Measurements from ENCODE around the gene IL15.
"Not testable (repeated sequence)": the region's sequence is repeated elsewhere in the genome, so short reads cannot be mapped to it uniquely, and the experiment has no call there.

Gene IL15

DNA sequence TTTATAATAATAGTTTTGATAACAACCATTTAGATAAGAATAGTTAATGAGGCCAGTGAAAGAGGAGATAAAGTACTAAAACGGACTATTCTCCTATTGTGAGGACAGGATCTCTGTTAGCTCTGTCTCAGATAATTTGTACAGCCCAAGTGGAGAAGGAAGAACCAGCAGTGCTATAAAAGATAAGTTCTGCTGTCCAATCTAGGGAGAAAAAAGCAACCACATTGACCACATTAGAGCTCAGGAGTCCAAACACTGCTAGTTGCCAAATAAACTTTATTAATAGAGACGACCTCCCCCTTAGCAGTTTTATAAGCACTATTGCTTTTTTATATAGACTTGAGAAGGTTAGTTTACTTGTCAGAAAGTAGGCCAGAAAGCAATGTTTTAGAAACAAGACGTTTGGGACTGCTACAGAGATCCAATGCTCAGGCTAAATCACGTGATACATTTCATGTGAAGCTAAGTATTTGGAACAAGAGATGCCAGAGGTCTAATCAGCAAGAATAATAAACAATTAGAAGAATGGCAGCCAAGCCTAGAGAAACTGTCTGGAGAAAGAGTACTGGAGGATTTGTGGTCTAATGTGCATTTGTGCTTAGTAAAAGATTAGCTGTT lies 15.9 kb downstream of the IL15 start:
- DNase-seq = no peak

GRCh38 chr4:141654098-141654497 lies 17.7 kb downstream of the IL15 start:
- DNase-seq = no peak

DNA sequence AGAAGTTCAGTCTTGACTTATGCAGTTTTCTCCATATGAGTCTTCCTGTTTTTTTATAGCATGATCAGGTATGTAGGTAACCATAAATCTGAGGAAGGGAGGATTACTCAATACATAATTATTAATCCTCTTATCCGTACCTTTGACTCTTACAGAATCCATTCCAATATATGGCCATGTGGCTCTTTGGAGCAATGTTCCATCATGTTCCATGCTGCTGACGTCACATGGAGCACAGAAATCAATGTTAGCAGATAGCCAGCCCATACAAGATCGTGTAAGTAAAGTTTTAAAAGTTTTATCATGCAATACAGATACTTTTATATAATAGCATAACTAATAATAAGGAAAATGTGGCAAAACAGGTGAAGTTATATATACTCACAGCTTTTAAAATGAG lies 19.6 kb downstream of the IL15 start:
- no peak for DNase-seq

DNA sequence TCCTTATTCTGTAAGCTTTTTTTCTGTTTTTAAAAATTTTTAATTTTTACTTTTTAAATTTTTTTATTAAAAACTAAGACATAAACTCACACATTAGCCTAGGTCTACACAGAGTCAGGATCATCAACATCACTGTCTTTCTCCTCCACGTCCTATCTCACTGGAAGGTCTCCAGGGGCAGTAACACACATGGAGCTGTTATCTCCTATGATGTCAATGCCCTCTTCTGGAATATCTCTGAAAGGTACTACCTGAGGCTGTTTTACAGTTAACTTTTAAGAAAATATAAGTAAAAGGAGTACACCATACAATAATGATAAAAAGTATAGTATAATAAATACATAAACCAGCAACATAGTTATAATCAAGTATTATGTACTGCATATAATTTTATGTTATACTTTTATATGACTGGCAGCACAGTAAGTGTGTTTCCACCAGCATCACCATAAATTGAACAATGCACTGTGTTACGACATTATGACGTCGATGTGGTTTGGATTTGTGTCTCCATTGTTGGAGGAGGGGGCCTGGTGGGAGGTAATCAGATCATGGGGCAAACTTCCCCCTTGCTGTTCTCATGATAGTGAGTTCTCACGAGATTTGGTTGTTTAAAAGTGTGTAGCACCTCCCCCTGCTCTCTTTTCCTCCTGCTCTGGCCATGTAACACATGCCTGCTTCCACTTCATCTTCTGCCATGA lies 21.3 kb downstream of the IL15 start:
- no peak for DNase-seq

DNA sequence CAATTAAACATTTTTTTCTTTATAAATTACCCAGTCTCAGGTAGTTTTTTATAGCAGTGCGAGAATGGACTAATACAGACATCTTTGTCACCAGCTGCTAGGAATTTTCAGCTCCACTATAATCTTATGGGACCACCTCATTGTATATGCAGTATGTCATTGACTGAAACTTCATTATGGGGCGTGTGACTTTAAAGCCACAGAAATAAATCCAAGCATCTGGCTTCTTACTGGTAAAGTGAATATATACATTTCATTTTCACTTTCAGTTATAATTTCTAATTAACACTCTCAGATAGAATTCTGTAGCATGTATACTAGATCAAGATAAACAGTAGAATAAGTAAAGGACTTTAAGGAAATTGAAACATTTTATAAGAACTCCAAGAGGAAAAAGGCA lies 21.9 kb downstream of the IL15 start:
- DNase-seq = no peak

DNA sequence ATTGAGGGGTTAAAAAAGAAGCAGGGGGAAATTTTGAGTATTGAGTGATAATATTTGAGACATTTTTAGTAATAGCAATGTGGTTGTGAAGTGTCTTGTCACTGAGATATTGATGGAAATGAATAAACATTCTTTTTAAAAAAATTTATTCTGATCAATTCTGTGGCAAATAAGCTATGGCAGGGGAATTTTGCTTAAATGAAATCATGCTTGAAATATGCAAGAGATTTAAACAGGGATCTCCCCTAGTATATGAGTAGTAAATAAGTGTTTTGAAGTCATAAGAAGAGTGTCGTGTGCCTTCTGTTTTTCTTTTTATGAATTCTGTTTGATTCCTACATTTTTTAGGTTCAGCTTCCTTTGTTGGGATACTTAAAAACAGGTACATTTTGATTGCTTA lies 23.2 kb downstream of the IL15 start:
- DNase-seq = no peak

DNA sequence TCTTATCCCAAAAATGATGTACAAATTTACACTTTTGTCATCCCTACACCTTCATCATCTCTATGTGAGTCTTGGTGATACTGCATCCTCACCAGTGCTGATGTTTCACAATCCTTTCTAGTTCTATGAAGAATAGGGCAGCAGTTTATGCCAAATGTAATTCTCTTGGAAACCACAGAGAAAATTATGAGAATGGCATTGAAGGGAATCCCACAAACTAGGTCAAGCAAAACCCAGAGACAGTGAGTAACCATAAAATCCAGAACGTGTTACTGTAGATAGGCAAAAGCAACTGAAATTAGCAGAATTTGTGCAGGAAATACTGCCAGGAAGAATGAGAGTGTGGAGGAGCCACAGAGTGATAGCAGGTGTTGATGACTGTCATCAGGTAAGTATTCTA lies 24.5 kb downstream of the IL15 start:
- DNase-seq = no peak

DNA sequence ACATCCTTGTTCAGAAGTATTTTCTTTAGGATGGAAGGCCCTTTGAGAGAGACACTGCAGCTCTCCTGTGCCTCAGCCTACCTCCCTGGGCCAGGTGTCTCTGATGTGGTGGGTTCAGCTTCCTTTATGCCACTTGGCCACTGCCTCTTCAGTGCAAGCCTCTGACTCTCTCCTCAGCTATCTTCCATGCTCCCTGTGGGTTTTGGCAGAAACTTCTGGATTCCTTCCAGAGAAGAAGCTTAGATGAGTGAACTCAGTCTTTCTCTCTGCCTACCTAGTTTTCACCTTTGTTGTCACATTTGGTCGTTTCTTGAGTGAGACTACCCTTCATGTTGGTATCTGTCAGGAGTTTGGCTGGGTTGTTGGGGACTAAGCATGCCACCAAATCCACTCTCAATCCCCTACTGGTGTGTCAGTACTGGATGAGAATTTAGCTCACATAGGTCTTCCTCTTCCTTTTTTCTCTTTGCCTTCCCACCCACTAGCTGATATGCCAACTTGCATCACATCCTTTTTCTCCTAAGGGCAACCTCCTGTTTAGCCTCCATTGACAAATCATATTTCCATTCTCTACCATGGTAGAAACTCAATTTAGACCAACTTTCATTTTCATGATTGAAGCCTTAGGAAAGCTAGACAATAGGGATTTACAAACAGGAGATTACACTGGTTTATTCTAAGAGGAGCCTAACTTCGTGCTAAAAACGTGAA lies 32.0 kb downstream of the IL15 start:
- DNase-seq = no peak

DNA sequence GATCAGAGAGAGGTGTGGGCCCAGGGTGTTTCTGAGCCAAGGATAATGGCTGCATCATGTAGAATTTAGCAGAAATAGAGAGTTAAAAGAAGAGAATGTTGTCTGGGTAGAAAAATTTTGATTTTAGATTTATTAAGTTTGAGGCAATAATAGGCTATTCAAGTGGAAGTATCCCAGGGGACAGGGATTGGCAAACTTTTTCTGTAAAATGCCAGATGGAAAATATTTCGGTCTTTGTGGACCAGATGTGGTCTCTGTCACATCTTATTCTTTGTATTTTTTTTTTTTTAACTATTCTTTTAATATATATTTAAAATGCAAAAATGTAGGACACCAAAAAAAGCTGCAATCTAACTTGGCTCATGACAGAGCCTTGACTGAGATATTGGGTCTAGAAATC lies 33.1 kb downstream of the IL15 start:
- DNase-seq = no peak

- no peak for DNase-seq
These were observed 39.0 kb downstream of the IL15 start for GRCh38 chr4:141675384-141675783.

DNA sequence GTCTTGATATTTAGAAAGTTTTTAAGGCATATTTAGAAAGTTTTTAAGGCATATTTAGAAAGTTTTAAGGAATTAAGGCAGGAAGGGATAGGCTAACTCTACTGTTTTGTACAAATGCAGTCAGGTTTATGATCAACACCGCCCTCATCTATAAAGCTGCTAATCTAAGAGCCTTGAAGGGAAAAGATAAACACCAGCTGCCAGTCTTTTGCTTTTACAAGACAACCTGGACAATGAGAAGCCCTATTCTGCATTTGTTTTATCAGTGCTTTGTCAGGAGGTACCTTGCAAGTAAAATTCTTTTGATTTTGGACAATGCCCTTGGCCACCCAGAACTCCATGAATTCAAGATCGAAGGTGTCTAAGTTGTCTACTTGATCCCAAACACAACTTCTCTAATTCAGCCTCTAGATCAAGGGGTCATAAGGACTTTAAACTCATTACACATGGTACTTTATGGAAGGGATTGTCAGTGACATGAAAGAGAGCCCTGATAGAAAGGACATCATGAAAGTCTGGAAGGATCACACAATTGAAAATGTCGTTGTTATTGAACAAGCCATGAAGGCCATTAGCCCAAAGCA lies 39.8 kb downstream of the IL15 start:
- DNase-seq = no peak

GRCh38 chr4:141680060-141680459 lies 43.7 kb downstream of the IL15 start:
- DNase-seq = no peak

- no peak for DNase-seq
These were observed 48.4 kb downstream of the IL15 start for GRCh38 chr4:141684785-141685184.

- no peak for DNase-seq
These were observed 49.9 kb downstream of the IL15 start for GRCh38 chr4:141686146-141686775.

DNA sequence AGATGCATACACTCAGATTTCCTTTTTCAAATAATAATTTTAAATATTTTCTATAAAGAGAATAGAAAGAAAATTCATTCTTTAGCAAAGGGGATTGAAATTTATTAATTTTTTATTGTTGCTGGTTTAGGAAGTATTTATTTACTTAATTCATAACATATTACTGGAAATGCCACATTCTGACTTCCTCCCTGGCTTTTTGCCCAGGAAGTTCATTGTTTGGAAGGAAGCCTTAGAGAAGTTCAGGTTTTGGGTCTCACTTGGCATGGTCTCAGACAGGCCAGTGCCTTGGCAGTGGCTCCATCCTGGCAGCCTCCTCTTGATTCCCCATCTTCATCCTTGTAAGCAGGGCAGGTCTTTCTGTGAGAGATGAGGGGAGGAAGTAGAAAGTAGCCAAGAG lies 50.5 kb downstream of the IL15 start:
- no peak for DNase-seq

GRCh38 chr4:141689726-141690296 lies 53.4 kb downstream of the IL15 start:
- not testable (repeated sequence) for DNase-seq

GRCh38 chr4:141691247-141691646 lies 54.9 kb downstream of the IL15 start:
- DNase-seq = not testable (repeated sequence)

DNA sequence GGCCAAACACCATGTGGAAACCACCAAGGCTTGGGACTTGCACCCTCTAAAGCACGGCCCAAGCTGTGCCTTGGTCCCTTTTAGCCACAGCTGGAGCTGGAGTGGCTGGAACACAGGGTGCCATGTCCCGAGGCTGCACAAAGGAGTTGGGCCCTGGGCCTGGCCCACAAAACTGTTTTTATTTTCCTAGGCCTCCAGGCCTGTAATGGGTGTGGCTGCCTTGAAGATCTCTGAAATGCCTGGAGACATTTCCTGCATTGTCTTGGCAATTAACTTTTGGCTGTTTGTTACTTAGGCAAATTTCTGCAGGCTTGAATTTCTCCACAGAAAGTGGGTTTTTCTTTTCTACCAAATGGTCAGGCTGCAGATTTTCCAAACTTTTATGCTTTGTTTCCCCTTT lies 55.7 kb downstream of the IL15 start:
- DNase-seq = no peak

- no peak for DNase-seq
These were observed 60.7 kb downstream of the IL15 start for GRCh38 chr4:141697116-141697515.

DNA sequence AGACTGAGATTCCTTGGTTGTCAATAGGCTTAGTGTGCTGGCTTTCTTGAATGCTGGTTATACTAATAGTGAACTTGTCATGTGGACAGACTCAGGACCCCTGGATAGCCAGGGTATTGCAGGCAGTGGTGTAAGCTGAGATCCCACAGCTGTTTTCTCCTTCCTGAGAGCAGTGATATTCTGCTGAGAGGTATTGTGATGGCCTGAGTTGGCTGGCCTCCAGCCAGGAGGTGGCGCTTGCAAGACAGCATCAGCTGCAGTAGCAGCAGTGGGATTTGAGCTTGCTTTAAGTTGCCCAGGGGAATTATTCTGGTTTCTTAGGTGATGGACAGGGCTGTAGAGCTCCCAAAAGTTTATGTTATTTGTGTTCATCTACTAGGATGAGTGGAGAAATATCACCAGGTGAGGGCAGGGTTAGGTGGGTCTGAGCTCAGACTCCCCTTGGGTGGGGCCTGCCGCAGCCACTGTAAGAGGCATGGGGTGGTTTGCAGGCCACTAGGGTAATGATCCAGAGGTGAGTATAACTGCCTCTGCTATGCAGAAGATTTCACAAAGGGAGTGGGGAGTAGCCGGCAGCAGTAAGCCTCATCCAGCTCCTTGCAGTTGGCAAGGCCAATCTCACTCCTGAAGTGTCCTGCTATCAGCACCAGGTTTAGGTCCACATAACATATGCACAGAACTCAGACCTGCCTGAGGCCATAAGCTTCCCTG lies 66.2 kb downstream of the IL15 start:
- no peak for DNase-seq

DNA sequence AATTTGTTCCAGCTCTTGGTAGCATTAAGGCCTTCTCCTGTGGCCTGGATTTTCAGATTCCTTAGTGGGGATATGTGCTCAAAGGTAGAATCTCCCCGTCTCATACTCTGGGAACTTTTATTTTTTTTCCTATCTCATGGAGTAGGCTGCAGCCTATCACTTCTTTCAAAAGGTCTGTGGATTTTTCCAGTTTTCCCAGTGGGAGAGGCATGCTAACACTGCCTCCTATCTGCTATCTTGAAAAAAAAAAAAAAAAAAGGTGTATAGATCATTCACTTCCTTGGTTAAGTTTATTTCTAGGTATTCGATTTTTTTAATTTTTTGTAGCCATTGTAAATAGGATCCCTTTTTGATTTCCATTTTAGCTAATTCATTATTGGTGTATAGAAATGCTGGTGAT lies 67.1 kb downstream of the IL15 start:
- DNase-seq = no peak

- DNase-seq = no peak
These were observed 68.8 kb downstream of the IL15 start for GRCh38 chr4:141705048-141705746.
